Uterus (tissue), 4 donors: ENCODE results near the gene EPHA10. TPM values are rescaled to one million over a fixed set of nuclear protein-coding genes. Genes with fewer than 3 reads are reported as not detected.

Experiments used
- DNase-seq, 2 donors: peaks; one replicate each; pipeline ENCODE4 v3.0.0-alpha.2; 2019 to 2020
- H3K27ac ChIP-seq, 2 donors: fragments of 200-600 bp; sonication (generic); 1 replicate in 1 of 2; 2 replicates in 1 of 2; pipeline ENCODE4 v1.5.1; 2016 to 2018
- H3K27me3 ChIP-seq, 2 donors: fragments of 200-600 bp; sonication (generic); one replicate each; pipeline ENCODE4 v1.5.1; 2018 to 2019; ENCODE audit warnings: control low read depth in 1 of 2
- H3K36me3 ChIP-seq, 2 donors: fragments of 200-600 bp; sonication (generic); one replicate each; pipeline ENCODE4 v1.5.1; 2019; ENCODE audit warnings: control low read depth in 1 of 2
- H3K4me1 ChIP-seq, 2 donors: fragments of 200-600 bp; sonication (generic); one replicate each; pipeline ENCODE4 v1.5.1; 2018 to 2019; ENCODE audit warnings: control low read depth in 1 of 2
- H3K4me3 ChIP-seq, 2 donors: fragments of 200-600 bp; sonication (generic); 1 replicate in 1 of 2; 2 replicates in 1 of 2; pipeline ENCODE4 v1.5.1; 2018 to 2019; ENCODE audit warnings: mild to moderate bottlenecking in 1 of 2
- H3K9me3 ChIP-seq, 2 donors: fragments of 200-600 bp; sonication (generic); one replicate each; pipeline ENCODE4 v1.5.1; 2019; ENCODE audit warnings: control low read depth in 1 of 2
- POLR2A ChIP-seq, 2 donors: fragments of 450-650 bp; IDR thresholded peaks; one replicate each; pipeline ENCODE4 v1.6.1; 2016; ENCODE audit warnings: antibody characterized with exemption in 2 of 2, mild to moderate bottlenecking in 1 of 2, moderate library complexity in 1 of 2
- intact Hi-C: fragments of 100-400 bp; cut with DNase I; formaldehyde crosslinking; loops from one replicate; pipeline ENCODE4 v1.15.1; 2023; ENCODE audit warnings: low total_unique reads
- total RNA-seq, 4 donors: library from RNA; depleted of rRNA in 3 of 4; stranded (reverse); fragments of >200 nt in 3 of 4; gene quantifications; one replicate each; pipeline versions ENCODE4 v1.1.0 to v1.2.4, GENCODE V29; 2014 to 2023
- TF ChIP-seq, protein P1 (sequence below), 4 experiments: fragments of 200-600 bp in 2 of 4; fragments of 450-650 bp in 2 of 4; sonication (generic) in 2 of 4; IDR thresholded peaks; one replicate each; pipeline ENCODE4 v1.5.1; 2016 to 2019; ENCODE audit warnings: antibody characterized with exemption in 4 of 4, mild to moderate bottlenecking in 2 of 4, moderate library complexity in 1 of 4
- donor health status: DM: yes; HTN: yes; CAD: no.

EPHA10 gene
- total RNA-seq, 4 donors from 2014 or later, result 0.41 to 0.67 TPM; not detected in 2

- Histone ChIP-seq H3K4me3 (no peak overlapping the region), H3K4me1 (no peaks in the 10 kb centered on the region), H3K27ac (no peak overlapping the region), H3K27me3 (peaks cover 6 to 19% of the 10 kb centered on the region in 2 donors), H3K36me3 (no peaks in the 10 kb centered on the region), H3K9me3 (no peaks in the 10 kb centered on the region)
- no peak for DNase-seq
- no peak for TF ChIP-seq POLR2A (IDR thresholded peaks at IDR 0.05)
- TF ChIP-seq, protein P1, sequence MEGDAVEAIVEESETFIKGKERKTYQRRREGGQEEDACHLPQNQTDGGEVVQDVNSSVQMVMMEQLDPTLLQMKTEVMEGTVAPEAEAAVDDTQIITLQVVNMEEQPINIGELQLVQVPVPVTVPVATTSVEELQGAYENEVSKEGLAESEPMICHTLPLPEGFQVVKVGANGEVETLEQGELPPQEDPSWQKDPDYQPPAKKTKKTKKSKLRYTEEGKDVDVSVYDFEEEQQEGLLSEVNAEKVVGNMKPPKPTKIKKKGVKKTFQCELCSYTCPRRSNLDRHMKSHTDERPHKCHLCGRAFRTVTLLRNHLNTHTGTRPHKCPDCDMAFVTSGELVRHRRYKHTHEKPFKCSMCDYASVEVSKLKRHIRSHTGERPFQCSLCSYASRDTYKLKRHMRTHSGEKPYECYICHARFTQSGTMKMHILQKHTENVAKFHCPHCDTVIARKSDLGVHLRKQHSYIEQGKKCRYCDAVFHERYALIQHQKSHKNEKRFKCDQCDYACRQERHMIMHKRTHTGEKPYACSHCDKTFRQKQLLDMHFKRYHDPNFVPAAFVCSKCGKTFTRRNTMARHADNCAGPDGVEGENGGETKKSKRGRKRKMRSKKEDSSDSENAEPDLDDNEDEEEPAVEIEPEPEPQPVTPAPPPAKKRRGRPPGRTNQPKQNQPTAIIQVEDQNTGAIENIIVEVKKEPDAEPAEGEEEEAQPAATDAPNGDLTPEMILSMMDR (IDR thresholded peaks at IDR 0.05), result no peak
- intact Hi-C loops, result no loop called here
These were observed 3.4 kb downstream of the EPHA10 start for GRCh38 chr1:37761416-37762095.

GRCh38 chr1:37759451-37759850, 5.5 kb downstream of the EPHA10 start:
- intact Hi-C loops, result no loop called here
- Histone ChIP-seq H3K36me3 (no peaks in the 10 kb centered on the region), H3K27ac (no peak overlapping the region), H3K4me3 (no peak overlapping the region), H3K4me1 (no peaks in the 10 kb centered on the region), H3K9me3 (no peaks in the 10 kb centered on the region), H3K27me3 (peaks cover under 1 to 9% of the 10 kb centered on the region in 2 donors)
- no peak for TF ChIP-seq POLR2A (IDR thresholded peaks at IDR 0.05)
- TF ChIP-seq, protein P1 (IDR thresholded peaks at IDR 0.05), result no peak
- no peak for DNase-seq

DNA sequence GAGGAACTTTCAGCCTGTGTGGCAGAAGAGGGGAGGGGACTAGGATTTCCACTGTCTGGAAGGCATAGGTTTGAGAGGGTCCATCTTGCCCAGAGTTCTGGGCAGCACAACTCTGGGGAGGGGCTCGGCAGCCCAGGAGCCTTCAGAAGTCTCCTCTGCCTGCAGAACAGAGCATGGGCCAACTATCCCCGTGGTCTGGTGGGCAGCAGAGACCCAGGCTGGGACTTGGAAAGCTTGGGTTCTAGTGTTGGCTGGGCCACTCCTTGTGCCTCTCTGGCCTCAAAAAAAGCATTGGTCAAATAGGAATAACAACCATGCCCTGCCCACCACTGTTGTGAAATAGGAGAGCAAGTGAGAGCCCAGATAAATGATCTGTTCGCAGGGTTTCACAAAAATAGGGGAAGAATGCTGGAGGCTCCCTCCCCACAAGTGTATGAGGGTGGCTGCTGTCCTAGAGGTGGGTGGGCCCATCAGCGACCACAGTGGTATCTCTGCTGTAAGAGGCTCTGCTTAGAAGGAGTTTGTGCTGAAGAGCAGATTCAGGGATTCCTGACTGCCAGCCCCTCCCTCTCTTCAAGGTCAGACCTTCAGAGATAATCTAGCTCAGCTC, 8.9 kb downstream of the EPHA10 start:
- Histone ChIP-seq H3K9me3 (no peaks in the 10 kb centered on the region), H3K27me3 (peaks cover 0 to 12% of the 10 kb centered on the region in 2 donors), H3K36me3 (no peaks in the 10 kb centered on the region), H3K27ac (no peak overlapping the region), H3K4me3 (no peak overlapping the region), H3K4me1 (no peaks in the 10 kb centered on the region)
- DNase-seq, result no peak
- TF ChIP-seq POLR2A (IDR thresholded peaks at IDR 0.05), result no peak
- TF ChIP-seq, protein P1 (IDR thresholded peaks at IDR 0.05), result no peak
- intact Hi-C loops, result no loop called here

DNA sequence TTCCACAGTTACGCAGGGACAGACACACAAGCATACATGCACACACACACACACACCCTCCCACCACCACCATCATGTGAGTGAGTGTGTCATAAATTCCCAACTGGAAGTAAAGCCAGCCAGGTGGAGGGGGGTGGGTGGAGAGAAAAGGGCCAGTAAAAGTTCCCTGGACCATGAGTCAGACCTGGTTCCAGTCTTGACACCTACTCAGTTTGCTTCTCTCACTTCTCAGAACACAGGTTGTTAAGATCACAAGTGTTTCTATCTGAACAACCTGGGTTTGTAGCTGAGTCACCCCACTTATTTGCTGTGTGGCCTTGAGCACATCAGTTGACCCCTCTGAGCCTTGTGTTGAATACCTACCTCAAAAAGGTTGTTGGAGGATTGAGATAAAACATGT, 9.6 kb downstream of the EPHA10 start:
- Histone ChIP-seq H3K4me1 (no peaks in the 10 kb centered on the region), H3K27me3 (peaks cover 0 to 12% of the 10 kb centered on the region in 2 donors), H3K36me3 (no peaks in the 10 kb centered on the region), H3K27ac (no peak overlapping the region), H3K4me3 (no peak overlapping the region), H3K9me3 (no peaks in the 10 kb centered on the region)
- TF ChIP-seq, protein P1 (IDR thresholded peaks at IDR 0.05), result no peak
- TF ChIP-seq POLR2A (IDR thresholded peaks at IDR 0.05), result no peak
- intact Hi-C loops, result no loop called here
- DNase-seq, result no peak
